ENCODE measurements around the gene GLIS1. TPM values are rescaled to one million over a fixed set of nuclear protein-coding genes. Genes with fewer than 3 reads are reported as not detected.
A peak's percentile ranks its signal among the peaks of the same experiment; 100 is the strongest.

GLIS1 gene
- polyA plus RNA-seq, 1 donor: not detected

GRCh38 chr1:53481456-53481855, 257.5 kb downstream of the GLIS1 start:
- DNase-seq: no peak

- no peak for DNase-seq
These were observed 258.3 kb downstream of the GLIS1 start for GRCh38 chr1:53480678-53481077.

- no peak for DNase-seq
These were observed 260.5 kb downstream of the GLIS1 start for GRCh38 chr1:53478502-53478818.

- DNase-seq: no peak
These were observed 261.1 kb downstream of the GLIS1 start for GRCh38 chr1:53477651-53478501.

- DNase-seq: no peak
These were observed 262.4 kb downstream of the GLIS1 start for GRCh38 chr1:53476579-53476978.

- DNase-seq: no peak
These were observed 263.3 kb downstream of the GLIS1 start for GRCh38 chr1:53475664-53476063.

- DNase-seq: no peak
These were observed 265.5 kb downstream of the GLIS1 start for GRCh38 chr1:53473463-53473862.

GRCh38 chr1:53471000-53471399, 268.0 kb downstream of the GLIS1 start:
- no peak for DNase-seq

- no peak for DNase-seq
These were observed 268.4 kb downstream of the GLIS1 start for GRCh38 chr1:53470584-53470983.

GRCh38 chr1:53470155-53470554, 268.8 kb downstream of the GLIS1 start:
- peak; percentile 41 for DNase-seq

GRCh38 chr1:53469373-53469772, 269.6 kb downstream of the GLIS1 start:
- no peak for DNase-seq

- DNase-seq: no peak
These were observed 270.6 kb downstream of the GLIS1 start for GRCh38 chr1:53468374-53468773.

- no peak for DNase-seq
These were observed 271.6 kb downstream of the GLIS1 start for GRCh38 chr1:53467391-53467790.

GRCh38 chr1:53465023-53465957, 273.7 kb downstream of the GLIS1 start:
- peak; percentile 10 for DNase-seq

- no peak for DNase-seq
These were observed 274.7 kb downstream of the GLIS1 start for GRCh38 chr1:53463961-53464899.

- DNase-seq: no peak
These were observed 276.0 kb downstream of the GLIS1 start for GRCh38 chr1:53462769-53463501.

- no peak for DNase-seq
These were observed 276.8 kb downstream of the GLIS1 start for GRCh38 chr1:53462193-53462592.

GRCh38 chr1:53461323-53462044, 277.5 kb downstream of the GLIS1 start:
- no peak for DNase-seq

- no peak for DNase-seq
These were observed 278.2 kb downstream of the GLIS1 start for GRCh38 chr1:53460666-53461322.

- no peak for DNase-seq
These were observed 278.7 kb downstream of the GLIS1 start for GRCh38 chr1:53460211-53460634.

Measured in hindlimb muscle (tissue), 1 donor.